RPMI8226 (cell line): ENCODE data around the gene TOM1L2.
"Not testable (repeated sequence)": the region's sequence is repeated elsewhere in the genome, so short reads cannot be mapped to it uniquely, and the experiment has no call there.

Source experiments
- DNase-seq: peaks from one replicate; pipeline ENCODE4 v3.0.0-alpha.2; 2015

Gene TOM1L2

GRCh38 chr17:17972126-17972951, at the start of gene TOM1L2, which contains the start of gene DRC3:
TOM1L2 (minus strand) TSS chr17:17972400; CDS start chr17:17972313, 87 bp downstream.
DRC3 (plus strand) TSS chr17:17972862; CDS start chr17:17977599, 4,737 bp downstream.
- DNase-seq = peak; percentile 100

- no peak for DNase-seq
Observed at GRCh38 chr17:18021372-18021771, 49.2 kb upstream of the TOM1L2 start.

GRCh38 chr17:18020971-18021370, 48.8 kb upstream of the TOM1L2 start:
- DNase-seq = no peak

- DNase-seq = no peak
Observed at GRCh38 chr17:18019838-18020154, 47.6 kb upstream of the TOM1L2 start.

GRCh38 chr17:18018411-18018921, 46.3 kb upstream of the TOM1L2 start:
- DNase-seq = no peak

- DNase-seq = no peak
Observed at GRCh38 chr17:18017958-18018357, 45.8 kb upstream of the TOM1L2 start.

GRCh38 chr17:18016426-18016825, 44.2 kb upstream of the TOM1L2 start:
- DNase-seq = no peak

GRCh38 chr17:18015593-18015992, 43.4 kb upstream of the TOM1L2 start:
- DNase-seq = no peak

GRCh38 chr17:18014006-18014405, 41.8 kb upstream of the TOM1L2 start:
- DNase-seq = no peak

- no peak for DNase-seq
Observed at GRCh38 chr17:18011286-18011685, 39.1 kb upstream of the TOM1L2 start.

- DNase-seq = no peak
Observed at GRCh38 chr17:18009609-18010420, 37.6 kb upstream of the TOM1L2 start.

- DNase-seq = no peak
Observed at GRCh38 chr17:18008496-18009268, 36.5 kb upstream of the TOM1L2 start.

GRCh38 chr17:18006495-18007239, 34.5 kb upstream of the TOM1L2 start:
- DNase-seq = no peak

GRCh38 chr17:18005496-18005895, 33.3 kb upstream of the TOM1L2 start:
- DNase-seq = no peak

GRCh38 chr17:18004884-18005305, 32.7 kb upstream of the TOM1L2 start:
- DNase-seq = no peak

GRCh38 chr17:18004345-18004744, 32.1 kb upstream of the TOM1L2 start:
- DNase-seq = no peak

GRCh38 chr17:18002171-18002570, 30.0 kb upstream of the TOM1L2 start:
- no peak for DNase-seq

GRCh38 chr17:18000030-18000408, 27.8 kb upstream of the TOM1L2 start:
- DNase-seq = no peak

GRCh38 chr17:17999364-18000029, 27.3 kb upstream of the TOM1L2 start:
- DNase-seq = no peak

- no peak for DNase-seq
Observed at GRCh38 chr17:17998934-17999333, 26.7 kb upstream of the TOM1L2 start.

- not testable (repeated sequence) for DNase-seq
Observed at GRCh38 chr17:17995887-17996286, 23.7 kb upstream of the TOM1L2 start.
